HG02943 (cell line): ENCODE measurements around the gene SAA4.
"Not testable (repeated sequence)": the region's sequence is repeated elsewhere in the genome, so short reads cannot be mapped to it uniquely, and the experiment has no call there.

Experiments used
- ATAC-seq: cut with Tn5 transposase; IDR thresholded peaks from one replicate; pipeline ENCODE4 v1.9.1; 2021; ENCODE audit warnings: mild to moderate bottlenecking, low read depth, moderate library complexity; ENCODE audit not compliant: unreplicated experiment

Gene SAA4

DNA sequence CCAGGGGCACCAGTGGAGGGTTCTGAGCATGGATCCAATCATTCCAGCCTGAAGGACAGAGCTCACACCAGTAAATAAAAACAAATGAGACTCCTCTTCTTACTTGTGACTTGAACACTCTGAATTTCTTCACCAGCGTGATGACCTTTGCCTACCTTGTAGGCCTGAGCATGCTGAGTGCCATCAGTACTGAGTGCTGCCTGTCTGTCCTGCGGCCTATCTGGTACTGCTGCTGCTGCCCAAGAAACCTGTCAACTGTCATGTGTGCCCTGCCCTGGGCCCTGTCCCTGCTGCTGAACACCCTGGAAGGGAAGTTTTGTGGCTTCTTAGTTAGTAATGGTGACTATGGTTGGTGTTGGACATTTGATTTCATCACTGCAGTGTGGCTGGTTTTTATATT, 40.1 kb downstream of the SAA4 start:
- no peak for ATAC-seq

DNA sequence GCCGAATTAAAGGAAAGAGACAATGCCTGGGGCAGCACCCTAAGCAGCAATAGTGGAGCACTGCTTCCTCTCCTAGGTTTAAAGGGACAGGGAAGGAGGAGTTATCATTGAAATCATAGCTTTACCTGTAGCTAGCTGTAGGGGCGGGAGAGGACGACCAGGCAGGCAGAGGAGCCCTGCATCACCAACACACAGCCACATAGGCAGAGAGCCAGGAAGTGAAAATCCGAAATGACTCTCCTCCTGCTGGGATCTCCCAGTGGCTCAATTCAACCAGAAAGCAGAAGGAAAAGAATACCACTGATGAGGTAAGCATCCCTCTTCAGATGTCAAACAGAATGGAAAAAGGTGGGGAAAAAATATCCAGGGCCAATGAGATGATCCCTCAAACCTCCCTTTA, 43.6 kb downstream of the SAA4 start:
- no peak for ATAC-seq

DNA sequence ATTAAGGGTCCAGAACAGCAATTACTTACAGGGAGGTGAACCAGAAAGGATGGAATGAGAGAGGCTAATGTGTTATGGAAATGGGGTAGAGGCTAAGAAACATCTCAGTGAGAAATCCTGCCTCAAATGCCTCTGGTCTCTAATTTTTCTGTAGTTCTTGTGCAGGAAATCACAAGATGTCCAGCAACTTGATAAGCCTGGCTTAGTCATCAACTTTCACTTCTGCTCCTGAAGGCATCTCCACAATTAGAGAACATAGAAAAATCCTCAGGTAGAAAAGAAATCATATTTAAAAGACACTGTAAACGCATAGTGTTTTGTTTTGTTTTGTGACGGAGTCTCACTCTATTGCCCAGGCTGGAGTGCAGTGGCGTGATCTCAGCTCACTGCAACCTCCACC, 45.2 kb downstream of the SAA4 start:
- ATAC-seq = no peak

DNA sequence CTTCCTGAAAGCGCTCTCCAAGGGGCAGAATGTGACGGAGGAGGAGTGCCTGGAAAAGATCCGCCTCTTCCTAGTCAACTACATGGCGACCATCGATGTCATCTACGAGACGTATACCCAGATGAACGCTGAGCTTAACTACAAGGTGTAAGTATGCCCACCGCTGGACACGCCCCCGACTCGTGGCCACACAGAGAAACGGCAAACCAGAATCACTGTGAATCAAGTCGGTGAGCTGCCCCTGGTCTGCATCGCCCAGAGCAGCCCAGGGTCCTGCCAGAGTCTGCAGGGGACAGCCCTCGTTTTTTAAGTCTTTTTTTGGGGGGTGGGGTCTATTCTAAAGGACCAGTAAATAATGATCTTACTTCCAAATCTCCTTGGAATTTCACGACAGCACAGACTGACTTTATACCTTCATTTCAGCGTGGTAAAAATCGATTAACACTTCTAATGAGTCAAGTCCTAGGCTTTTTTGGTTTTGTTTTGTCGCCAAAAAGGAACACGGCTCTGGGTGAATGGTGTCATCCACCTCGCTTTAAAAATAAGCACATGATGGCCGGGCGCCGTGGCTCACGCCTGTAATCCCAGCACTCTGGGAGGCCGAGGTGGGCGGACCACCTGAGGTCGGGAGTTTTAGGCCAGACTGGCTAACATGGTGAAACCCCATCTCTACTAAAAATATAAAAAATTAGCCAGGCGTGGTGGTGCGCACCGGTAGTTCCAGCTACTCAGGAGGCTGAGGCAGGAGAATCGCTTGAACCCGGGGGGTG, 46.9 kb downstream of the SAA4 start:
- ATAC-seq = not testable (repeated sequence)

- ATAC-seq = no peak
These were observed 47.8 kb downstream of the SAA4 start for GRCh38 chr11:18188796-18189195.
